Tibial nerve (tissue), 4 donors: ENCODE data around the gene GAL. TPM values are rescaled to one million over a fixed set of nuclear protein-coding genes. Genes with fewer than 3 reads are reported as not detected.

Experiments used
- DNase-seq, 2 donors: peaks; one replicate each; pipeline ENCODE4 v3.0.0-alpha.2; 2019; ENCODE audit warnings: low spot score in 2 of 2
- H3K27ac ChIP-seq, 4 donors: fragments of 200-600 bp; sonication (generic) in 3 of 4; one replicate each; pipeline ENCODE4 v1.5.1; 2017 to 2019; ENCODE audit warnings: mild to moderate bottlenecking in 1 of 4
- H3K27me3 ChIP-seq, 2 donors: fragments of 200-600 bp; sonication (generic) in 1 of 2; one replicate each; pipeline versions ENCODE4 v1.5.1 to v1.6.0; 2017 to 2019
- H3K36me3 ChIP-seq, 3 donors: fragments of 200-600 bp; sonication (generic); one replicate each; pipeline ENCODE4 v1.5.1; 2018 to 2019
- H3K4me1 ChIP-seq, 4 donors: fragments of 200-600 bp; sonication (generic) in 3 of 4; one replicate each; pipeline ENCODE4 v1.5.1; 2017 to 2019
- H3K4me3 ChIP-seq, 4 donors: fragments of 200-600 bp; sonication (generic) in 3 of 4; one replicate each; pipeline ENCODE4 v1.5.1; 2017 to 2019; ENCODE audit warnings: mild to moderate bottlenecking in 1 of 4, moderate library complexity in 1 of 4
- H3K9me3 ChIP-seq, 4 donors: fragments of 200-600 bp; sonication (generic) in 3 of 4; one replicate each; pipeline ENCODE4 v1.5.1; 2017 to 2019
- EP300 ChIP-seq, 2 donors: sonication (generic); formaldehyde crosslinking; IDR thresholded peaks; one replicate each; pipeline ENCODE4 v1.6.1; 2017; ENCODE audit warnings: antibody characterized with exemption in 2 of 2, mild to moderate bottlenecking in 1 of 2
- POLR2A ChIP-seq, 2 donors: fragments of 450-650 bp; IDR thresholded peaks; one replicate each; pipeline ENCODE4 v1.6.1; 2017; ENCODE audit warnings: antibody characterized with exemption in 2 of 2, mild to moderate bottlenecking in 2 of 2, moderate library complexity in 2 of 2
- WGBS, 2 donors: methylation state at CpG; one replicate each; pipeline ENCODE4 v1.1.5; 2018; 5-methylcytosine and 5-hydroxymethylcytosine counted together
- total RNA-seq, 4 donors: library from RNA; depleted of rRNA; stranded (reverse); fragments of >200 nt; gene quantifications; one replicate each; pipeline ENCODE4 v1.1.0, GENCODE V29; 2016
- TF ChIP-seq, protein P1 (sequence below), 5 experiments: fragments of 200-600 bp in 3 of 5; fragments of 450-650 bp in 2 of 5; sonication (generic) in 3 of 5; IDR thresholded peaks; one replicate each; pipeline ENCODE4 v1.5.1; 2016 to 2019; ENCODE audit warnings: antibody characterized with exemption in 5 of 5, mild to moderate bottlenecking in 3 of 5, moderate library complexity in 2 of 5

Gene GAL
- total RNA-seq, 4 donors from 2014 or later, result 3.3 TPM; not detected in 3

DNA sequence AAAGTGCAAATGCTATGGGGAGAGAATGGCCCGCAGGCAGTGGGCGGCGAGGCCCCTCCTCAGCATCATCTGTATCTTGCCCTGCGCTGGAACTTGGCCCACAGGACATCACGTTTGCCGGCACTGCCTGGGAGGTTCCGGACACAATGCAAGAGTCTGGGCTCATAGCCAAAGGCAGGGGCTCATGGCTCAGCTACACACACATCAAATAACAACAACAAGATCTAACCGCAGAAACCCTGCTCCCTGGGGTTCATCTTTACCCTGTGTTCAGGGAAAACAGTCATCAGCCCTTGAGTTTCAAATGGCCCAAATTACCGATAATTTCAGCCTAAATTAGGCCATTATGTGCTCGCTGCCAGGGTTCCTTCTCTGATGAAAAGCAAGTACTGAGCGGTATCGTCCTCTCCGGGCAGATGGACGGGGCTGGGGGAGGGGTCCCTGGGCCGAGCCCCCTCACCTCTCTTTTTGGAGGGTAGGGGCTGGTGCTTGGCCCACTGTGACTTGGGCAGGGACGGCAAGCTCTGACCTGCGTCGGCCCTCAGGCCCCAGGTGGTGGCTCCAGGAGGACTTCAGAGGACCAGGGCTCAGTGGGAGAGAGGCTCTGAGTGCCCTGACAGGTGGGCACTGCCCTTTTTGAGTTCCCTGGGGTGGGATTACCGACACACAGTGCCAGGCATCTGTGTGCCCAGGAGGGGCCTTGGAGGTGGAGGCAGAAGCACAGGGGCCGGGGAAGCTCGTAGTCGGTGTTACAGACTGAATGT, 25.0 kb upstream of the GAL start:
- TF ChIP-seq, protein P1, sequence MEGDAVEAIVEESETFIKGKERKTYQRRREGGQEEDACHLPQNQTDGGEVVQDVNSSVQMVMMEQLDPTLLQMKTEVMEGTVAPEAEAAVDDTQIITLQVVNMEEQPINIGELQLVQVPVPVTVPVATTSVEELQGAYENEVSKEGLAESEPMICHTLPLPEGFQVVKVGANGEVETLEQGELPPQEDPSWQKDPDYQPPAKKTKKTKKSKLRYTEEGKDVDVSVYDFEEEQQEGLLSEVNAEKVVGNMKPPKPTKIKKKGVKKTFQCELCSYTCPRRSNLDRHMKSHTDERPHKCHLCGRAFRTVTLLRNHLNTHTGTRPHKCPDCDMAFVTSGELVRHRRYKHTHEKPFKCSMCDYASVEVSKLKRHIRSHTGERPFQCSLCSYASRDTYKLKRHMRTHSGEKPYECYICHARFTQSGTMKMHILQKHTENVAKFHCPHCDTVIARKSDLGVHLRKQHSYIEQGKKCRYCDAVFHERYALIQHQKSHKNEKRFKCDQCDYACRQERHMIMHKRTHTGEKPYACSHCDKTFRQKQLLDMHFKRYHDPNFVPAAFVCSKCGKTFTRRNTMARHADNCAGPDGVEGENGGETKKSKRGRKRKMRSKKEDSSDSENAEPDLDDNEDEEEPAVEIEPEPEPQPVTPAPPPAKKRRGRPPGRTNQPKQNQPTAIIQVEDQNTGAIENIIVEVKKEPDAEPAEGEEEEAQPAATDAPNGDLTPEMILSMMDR (IDR thresholded peaks at IDR 0.05), result no peak
- no peak for TF ChIP-seq POLR2A (IDR thresholded peaks at IDR 0.05)
- peak in 1 of 2 donors; percentile 75 for TF ChIP-seq EP300 (IDR thresholded peaks at IDR 0.05)
- Histone ChIP-seq H3K9me3 (peaks cover 0 to 17% (median 0%) of the 10 kb centered on the region in 4 donors), H3K4me1 (peaks cover 0 to 14% (median 7%) of the 10 kb centered on the region in 4 donors), H3K36me3 (no peaks in the 10 kb centered on the region), H3K4me3 (no peak overlapping the region), H3K27me3 (peaks cover 0 to 7% of the 10 kb centered on the region in 2 donors), H3K27ac (peak overlapping the region in 2 of 4 donors; percentile 75 to 82)
- WGBS, 2 donors, result 36 to 41% methylated on average over 21 to 22 of the region's 22 CpGs
- peak; percentile 75 to 94 for DNase-seq

DNA sequence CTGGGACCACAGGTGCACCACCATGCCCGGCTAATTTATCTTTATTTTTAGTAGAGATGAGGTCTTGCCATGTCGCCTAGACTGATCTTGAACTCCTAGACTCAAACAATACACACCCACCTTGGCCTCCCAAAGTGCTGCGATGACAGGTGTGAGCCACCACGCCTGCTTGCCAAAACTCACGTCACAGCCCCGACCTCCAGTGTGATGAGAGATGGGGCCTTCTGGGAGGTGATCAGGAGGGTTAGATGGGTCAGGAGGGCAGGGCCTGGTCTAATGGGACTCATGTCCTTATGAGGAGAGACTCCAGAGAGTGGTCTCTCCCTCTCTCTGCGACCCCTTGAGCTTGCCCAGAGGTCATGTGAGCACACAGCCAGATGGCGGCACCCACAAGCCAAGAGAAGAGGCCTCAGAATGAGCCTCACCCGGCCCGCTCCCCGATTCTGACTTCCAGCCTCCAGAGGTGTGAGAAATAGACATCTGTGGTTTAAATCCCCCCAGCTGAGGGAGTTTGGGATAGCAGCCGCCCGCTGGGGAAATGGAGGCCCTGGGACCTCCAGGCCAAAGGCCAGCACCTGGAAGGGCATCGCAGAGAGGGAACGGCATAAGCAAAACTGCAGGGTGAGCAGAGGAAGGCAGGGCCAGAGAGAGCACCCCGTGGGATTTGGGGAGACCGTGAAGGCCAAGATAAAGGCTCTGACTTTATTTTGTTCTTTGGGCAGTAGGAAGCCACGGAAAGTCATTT, 24.1 kb upstream of the GAL start:
- H3K9me3 ChIP-seq, result peaks cover 0 to 8% (median 0%) of the 10 kb centered on the region in 4 donors
- no peaks in the 10 kb centered on the region for H3K36me3 ChIP-seq
- no peak for DNase-seq
- WGBS, 2 donors, result 88 to 92% methylated on average over 18 of the region's 18 CpGs
- peak overlapping the region in 1 of 4 donors; percentile 82 for H3K27ac ChIP-seq
- H3K27me3 ChIP-seq, result peaks cover 0 to 16% of the 10 kb centered on the region in 2 donors
- no peak overlapping the region for H3K4me3 ChIP-seq
- H3K4me1 ChIP-seq, result peaks cover 0 to 14% (median 7%) of the 10 kb centered on the region in 4 donors
- TF ChIP-seq POLR2A (IDR thresholded peaks at IDR 0.05), result no peak

DNA sequence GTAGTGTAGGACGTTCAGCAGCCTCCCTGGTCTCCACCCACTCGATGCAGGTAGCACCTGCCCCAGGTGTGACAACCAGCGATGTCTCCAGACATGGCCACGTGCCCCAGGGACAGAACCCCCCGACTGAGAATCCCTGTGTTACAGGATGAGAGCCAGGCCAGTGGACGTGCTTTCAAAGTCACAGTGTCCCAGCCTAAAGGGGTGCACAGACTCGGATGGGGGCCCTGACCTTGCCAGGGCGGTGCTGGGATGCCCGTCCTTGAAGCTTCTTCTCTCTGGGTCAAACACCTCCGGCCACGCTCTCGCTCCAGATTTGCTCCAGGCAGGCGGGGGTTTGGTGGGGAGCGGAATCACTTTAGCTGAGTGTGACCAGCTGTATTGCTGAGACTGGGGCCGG, 23.3 kb upstream of the GAL start:
- Histone ChIP-seq H3K27ac (no peak overlapping the region), H3K27me3 (peaks cover 0 to 24% of the 10 kb centered on the region in 2 donors), H3K4me1 (peaks cover 0 to 14% (median 7%) of the 10 kb centered on the region in 4 donors), H3K4me3 (no peak overlapping the region), H3K9me3 (peaks cover 0 to under 1% (median 0%) of the 10 kb centered on the region in 4 donors), H3K36me3 (no peaks in the 10 kb centered on the region)
- 77 to 89% methylated on average over 12 to 15 of the region's 15 CpGs for WGBS, 2 donors
- no peak for DNase-seq
- TF ChIP-seq, protein P1 (IDR thresholded peaks at IDR 0.05), result no peak
- TF ChIP-seq EP300 (IDR thresholded peaks at IDR 0.05) (no peak), POLR2A (IDR thresholded peaks at IDR 0.05) (no peak)

DNA sequence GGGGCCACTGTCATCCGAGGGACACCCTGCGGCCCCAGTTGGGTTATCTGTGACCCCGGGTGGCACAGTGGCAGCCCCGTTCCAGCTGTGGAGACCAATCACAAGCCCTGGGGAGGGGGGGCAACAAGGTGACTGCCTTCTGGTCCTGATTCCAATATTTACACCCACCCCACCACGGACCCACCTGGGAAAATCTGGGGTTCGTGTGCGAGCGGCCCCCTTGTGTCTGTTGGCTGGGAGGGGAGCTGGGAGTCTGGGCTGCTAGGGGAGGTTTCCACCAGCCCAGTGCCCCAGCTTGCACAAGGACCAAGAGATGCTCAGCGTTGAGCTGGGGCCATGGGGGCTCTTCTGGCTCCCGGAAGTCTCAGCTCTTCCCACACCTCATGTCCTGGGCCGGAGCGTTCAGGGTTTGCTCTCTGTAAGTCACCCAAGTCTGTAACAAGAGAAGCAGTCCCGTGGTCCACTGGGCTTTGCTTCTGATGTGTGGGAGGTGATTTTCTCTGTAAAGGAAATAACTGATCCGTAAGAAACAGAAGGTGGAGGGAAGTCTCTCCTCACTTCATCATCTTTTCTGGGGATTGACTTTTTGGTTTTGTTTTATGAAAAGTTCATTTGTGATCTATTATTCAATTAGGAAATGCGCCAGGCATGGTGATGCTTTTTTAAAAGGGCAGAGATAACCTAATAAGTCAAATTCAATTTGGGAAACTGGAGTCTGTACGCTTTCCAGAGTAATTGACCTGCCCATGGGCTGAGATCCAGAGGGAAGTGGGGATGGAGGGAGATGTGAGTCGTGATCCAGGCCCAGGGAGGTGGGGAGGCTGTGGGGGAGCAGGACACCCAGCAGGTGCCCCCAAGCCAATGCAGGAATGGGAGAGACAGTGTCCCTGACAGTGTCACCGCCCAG, 22.4 kb upstream of the GAL start:
- TF ChIP-seq POLR2A (IDR thresholded peaks at IDR 0.05) (no peak), EP300 (IDR thresholded peaks at IDR 0.05) (no peak)
- TF ChIP-seq, protein P1 (IDR thresholded peaks at IDR 0.05), result no peak
- Histone ChIP-seq H3K9me3 (no peaks in the 10 kb centered on the region), H3K27ac (no peak overlapping the region), H3K27me3 (peaks cover 0 to 30% of the 10 kb centered on the region in 2 donors), H3K4me1 (peaks cover 0 to 14% (median 7%) of the 10 kb centered on the region in 4 donors), H3K4me3 (no peak overlapping the region), H3K36me3 (no peaks in the 10 kb centered on the region)
- no peak for DNase-seq
- WGBS, 2 donors, result 61 to 69% methylated on average over 18 of the region's 18 CpGs

DNA sequence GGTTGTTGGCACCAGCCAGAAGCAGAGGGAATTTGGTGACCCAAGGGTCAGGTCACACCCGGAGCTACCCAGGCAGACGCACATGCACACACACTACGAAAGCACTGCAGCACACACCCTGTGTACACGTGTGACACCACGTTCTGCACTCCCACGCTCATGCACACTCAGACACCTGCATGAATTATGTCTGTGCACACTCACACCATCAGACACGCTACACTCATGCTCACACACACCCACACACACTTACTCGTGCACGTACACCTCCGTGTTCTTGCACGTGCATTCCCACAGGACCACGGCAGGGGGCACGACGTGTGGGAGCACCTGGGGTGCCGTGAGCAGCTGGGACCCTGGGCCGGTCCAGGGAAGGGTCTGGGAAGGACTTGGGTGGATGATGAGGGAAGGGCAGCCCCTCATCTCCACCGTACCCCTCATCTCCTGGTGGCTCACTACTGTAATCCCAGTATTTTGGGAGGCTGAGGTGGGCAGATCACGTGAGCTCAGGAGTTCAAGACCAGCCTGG, 20.8 kb upstream of the GAL start:
- 83 to 85% methylated on average over 18 of the region's 18 CpGs for WGBS, 2 donors
- no peak for DNase-seq
- Histone ChIP-seq H3K36me3 (no peaks in the 10 kb centered on the region), H3K9me3 (no peaks in the 10 kb centered on the region), H3K27ac (no peak overlapping the region), H3K4me3 (no peak overlapping the region), H3K27me3 (peaks cover 0 to 30% of the 10 kb centered on the region in 2 donors), H3K4me1 (peaks cover 0 to 14% (median 7%) of the 10 kb centered on the region in 4 donors)
- TF ChIP-seq POLR2A (IDR thresholded peaks at IDR 0.05) (no peak), EP300 (IDR thresholded peaks at IDR 0.05) (no peak)
- TF ChIP-seq, protein P1 (IDR thresholded peaks at IDR 0.05), result no peak
